ENCODE results near the gene IER5L. TPM values are rescaled to one million over a fixed set of nuclear protein-coding genes. Genes with fewer than 3 reads are reported as not detected.

The IER5L gene
- total and polyA plus RNA-seq, 9 of the 15 experiments (the other 6 are each of a cell fraction or from before 2014, with no cell fraction given) = 0.14 to 11.9 (median 0.52) TPM

DNA sequence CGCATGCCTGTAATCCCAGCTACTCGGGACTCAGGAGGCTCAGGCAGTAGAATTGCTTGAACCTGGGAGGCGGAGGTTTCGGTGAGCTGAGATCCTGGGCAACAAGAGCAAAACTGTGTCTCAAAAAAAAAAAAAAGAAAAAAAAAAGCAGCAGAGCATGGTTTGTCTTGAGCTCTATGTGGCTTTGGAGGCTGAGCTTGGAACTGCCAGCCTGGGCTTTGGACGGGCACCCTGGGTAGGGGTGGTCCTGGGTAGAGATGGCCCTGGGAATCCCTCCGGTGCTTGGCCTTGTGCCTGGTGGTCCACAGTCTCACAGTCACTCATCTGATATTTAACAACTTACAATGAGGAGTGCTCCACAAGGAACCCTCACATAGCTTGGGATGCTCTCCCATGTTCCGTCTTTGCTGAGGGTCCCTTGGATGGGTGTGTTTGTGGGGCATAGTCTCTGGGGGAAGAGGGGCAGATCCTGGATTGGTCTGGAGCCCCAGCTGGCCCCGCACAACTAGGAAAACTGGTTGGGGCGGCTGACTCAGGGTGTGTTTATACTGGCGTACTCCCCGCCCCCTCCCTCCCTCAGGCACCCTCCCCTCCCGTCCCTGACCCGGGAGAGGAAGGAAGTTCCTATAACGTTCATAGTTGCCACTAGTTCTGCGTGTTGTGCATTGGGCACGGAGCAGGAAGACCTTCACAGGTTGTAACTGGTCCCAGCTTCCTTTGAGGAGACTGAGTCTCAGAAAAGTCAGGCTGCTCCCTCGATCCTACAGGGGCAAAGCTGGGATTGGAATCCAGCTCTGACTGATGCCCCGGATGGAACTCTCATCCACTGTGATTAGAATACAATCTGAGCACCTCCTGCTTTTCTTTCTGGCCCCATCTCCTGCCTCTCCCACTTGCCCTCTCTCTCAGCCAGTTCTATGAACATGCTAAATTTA, 11.2 kb downstream of the IER5L start (continued):
- TF ChIP-seq, protein P1, sequence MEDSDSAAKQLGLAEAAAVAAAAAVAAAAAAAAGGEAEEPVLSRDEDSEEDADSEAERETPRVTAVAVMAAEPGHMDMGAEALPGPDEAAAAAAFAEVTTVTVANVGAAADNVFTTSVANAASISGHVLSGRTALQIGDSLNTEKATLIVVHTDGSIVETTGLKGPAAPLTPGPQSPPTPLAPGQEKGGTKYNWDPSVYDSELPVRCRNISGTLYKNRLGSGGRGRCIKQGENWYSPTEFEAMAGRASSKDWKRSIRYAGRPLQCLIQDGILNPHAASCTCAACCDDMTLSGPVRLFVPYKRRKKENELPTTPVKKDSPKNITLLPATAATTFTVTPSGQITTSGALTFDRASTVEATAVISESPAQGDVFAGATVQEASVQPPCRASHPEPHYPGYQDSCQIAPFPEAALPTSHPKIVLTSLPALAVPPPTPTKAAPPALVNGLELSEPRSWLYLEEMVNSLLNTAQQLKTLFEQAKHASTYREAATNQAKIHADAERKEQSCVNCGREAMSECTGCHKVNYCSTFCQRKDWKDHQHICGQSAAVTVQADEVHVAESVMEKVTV (CRISPR knock-in tag; IDR thresholded peaks at IDR 0.05) = no peak
- TF ChIP-seq ZZZ3 (IDR thresholded peaks at IDR 0.05) (no peak), ZNF140 (CRISPR knock-in tag; IDR thresholded peaks at IDR 0.05) (no peak), KDM2B (CRISPR knock-in tag; IDR thresholded peaks at IDR 0.05) (no peak), TFAP4 (CRISPR knock-in tag; IDR thresholded peaks at IDR 0.05; ENCODE audit: borderline replicate concordance) (0 out of 2 replicates have a peak, but pooled peaks have one; percentile 37), USF1 (CRISPR knock-in tag; IDR thresholded peaks at IDR 0.05) (no peak), HNRNPH1 (optimal IDR thresholded peaks at IDR 0.05; ENCODE audit: low read depth, low read length) (no peak), MEIS2 (IDR thresholded peaks at IDR 0.05; ENCODE audit: partially characterized antibody) (no peak), RFX7 (CRISPR knock-in tag; IDR thresholded peaks at IDR 0.05) (no peak), STAT5B (CRISPR knock-in tag; IDR thresholded peaks at IDR 0.05) (no peak), SNAPC5 (CRISPR knock-in tag; IDR thresholded peaks at IDR 0.05) (no peak), PATZ1 (CRISPR knock-in tag; IDR thresholded peaks at IDR 0.05; ENCODE audit: borderline replicate concordance) (no peak), PRDM10 (IDR thresholded peaks at IDR 0.05; ENCODE audit: partially characterized antibody) (no peak)
- TF ChIP-seq, protein P2, sequence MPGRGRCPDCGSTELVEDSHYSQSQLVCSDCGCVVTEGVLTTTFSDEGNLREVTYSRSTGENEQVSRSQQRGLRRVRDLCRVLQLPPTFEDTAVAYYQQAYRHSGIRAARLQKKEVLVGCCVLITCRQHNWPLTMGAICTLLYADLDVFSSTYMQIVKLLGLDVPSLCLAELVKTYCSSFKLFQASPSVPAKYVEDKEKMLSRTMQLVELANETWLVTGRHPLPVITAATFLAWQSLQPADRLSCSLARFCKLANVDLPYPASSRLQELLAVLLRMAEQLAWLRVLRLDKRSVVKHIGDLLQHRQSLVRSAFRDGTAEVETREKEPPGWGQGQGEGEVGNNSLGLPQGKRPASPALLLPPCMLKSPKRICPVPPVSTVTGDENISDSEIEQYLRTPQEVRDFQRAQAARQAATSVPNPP (IDR thresholded peaks at IDR 0.05; ENCODE audit: borderline replicate concordance, insufficient read depth, insufficient read length) = no peak

All from K562 (cell line).